NCI-H1092 treated with DMSO at 0.1 percent for 48 hours (cell line): ENCODE measurements around the gene ELOVL7.
"Not testable (repeated sequence)": the region's sequence is repeated elsewhere in the genome, so short reads cannot be mapped to it uniquely, and the experiment has no call there.

Experiments
- DNase-seq: peaks from one replicate; lab custom pipeline; 2025; lab: John Stamatoyannopoulos, UW

Gene ELOVL7

GRCh38 chr5:60795424-60795950 lies 48.6 kb downstream of the ELOVL7 start:
- DNase-seq: not testable (repeated sequence)

GRCh38 chr5:60794691-60795090 lies 49.4 kb downstream of the ELOVL7 start:
- DNase-seq: no peak

GRCh38 chr5:60792438-60792837 lies 51.6 kb downstream of the ELOVL7 start:
- no peak for DNase-seq

- no peak for DNase-seq
Observed at GRCh38 chr5:60789551-60789950, 54.5 kb downstream of the ELOVL7 start.

GRCh38 chr5:60788863-60789513 lies 55.1 kb downstream of the ELOVL7 start:
- DNase-seq: no peak

- no peak for DNase-seq
Observed at GRCh38 chr5:60779466-60779865, 64.6 kb downstream of the ELOVL7 start.

GRCh38 chr5:60776343-60776742 lies 67.7 kb downstream of the ELOVL7 start:
- no peak for DNase-seq

- no peak for DNase-seq
Observed at GRCh38 chr5:60765019-60765709, 78.9 kb downstream of the ELOVL7 start.

- no peak for DNase-seq
Observed at GRCh38 chr5:60763061-60763460, 81.0 kb downstream of the ELOVL7 start.

GRCh38 chr5:60754495-60754894 lies 89.6 kb downstream of the ELOVL7 start:
- no peak for DNase-seq

- DNase-seq: no peak
Observed at GRCh38 chr5:60744682-60745081, 99.4 kb downstream of the ELOVL7 start.

GRCh38 chr5:60743511-60744314 lies 100.4 kb downstream of the ELOVL7 start:
- DNase-seq: no peak

- DNase-seq: no peak
Observed at GRCh38 chr5:60740322-60740721, 103.7 kb downstream of the ELOVL7 start.

GRCh38 chr5:60738933-60739332 lies 105.1 kb downstream of the ELOVL7 start:
- no peak for DNase-seq

GRCh38 chr5:60738461-60738860 lies 105.6 kb downstream of the ELOVL7 start:
- no peak for DNase-seq

GRCh38 chr5:60730858-60731257 lies 113.2 kb downstream of the ELOVL7 start:
- not testable (repeated sequence) for DNase-seq

GRCh38 chr5:60727033-60727679 lies 116.9 kb downstream of the ELOVL7 start:
- DNase-seq: no peak

- no peak for DNase-seq
Observed at GRCh38 chr5:60724126-60724525, 119.9 kb downstream of the ELOVL7 start.

GRCh38 chr5:60722416-60722815 lies 121.7 kb downstream of the ELOVL7 start:
- peak; percentile 73 for DNase-seq

- DNase-seq: no peak
Observed at GRCh38 chr5:60719329-60719728, 124.7 kb downstream of the ELOVL7 start.

GRCh38 chr5:60718166-60718892 lies 125.7 kb downstream of the ELOVL7 start:
- no peak for DNase-seq
